GM12878 (cell line): ENCODE measurements around the gene PRSS8. TPM values are rescaled to one million over a fixed set of nuclear protein-coding genes. Genes with fewer than 3 reads are reported as not detected.

Experiments
- ATAC-seq: fragments of 200-7000 bp; cut with Tn5 transposase; 3 replicates; pipeline ENCODE4 v1.9.1; 2020; ENCODE audit warnings: mild to moderate bottlenecking, moderate library complexity
- BruUV-seq: library from RNA; stranded (reverse); fragments of 400-500 nt; replicated peaks from 2 replicates; lab custom pipeline; 2021; lab: Mats Ljungman, UMichigan
- CTCF ChIA-PET: fragments of 300-600 bp; sonication (Branson Sonifier 250); formaldehyde crosslinking; extraction: SDS; loops from one replicate; lab custom pipeline; 2021; ENCODE audit warnings: inconsistent platforms; lab: Yijun Ruan, JAX
- POLR2A ChIA-PET: fragments of 350-600 bp; formaldehyde crosslinking; extraction: SDS; loops from one replicate; lab custom pipeline; 2021; ENCODE audit warnings: inconsistent platforms; lab: Charles Lee
- RAD21 ChIA-PET: fragments of 300-600 bp; sonication (Branson Sonifier 250); formaldehyde crosslinking; loops from one replicate; lab custom pipeline; 2023; ENCODE audit warnings: antibody characterized with exemption; ENCODE audit not compliant: unreplicated experiment; lab: Charles Lee
- SMC1A ChIA-PET: fragments of 300-600 bp; sonication (Branson Sonifier 250); formaldehyde crosslinking; loops from one replicate; lab custom pipeline; 2023; ENCODE audit not compliant: unreplicated experiment, uncharacterized antibody; lab: Charles Lee
- DNase-seq: peaks from one replicate; pipeline ENCODE4 v3.0.0-alpha.2; 2011; ENCODE audit warnings: low read depth, low spot score
- FAIRE-seq: peaks from 3 replicates; lab custom pipeline; 2011; peaks lifted over from hg19 to GRCh38; lab: Jason Lieb, UNC
- H2AFZ ChIP-seq: 2 replicates; pipeline ENCODE4 v1.6.0; 2011; ENCODE audit warnings: low read depth, low read length, control low read depth; ENCODE audit not compliant: control insufficient read depth
- H3K27ac ChIP-seq: 2 replicates; pipeline ENCODE4 v1.5.1; 2011; ENCODE audit warnings: control low read depth; ENCODE audit not compliant: control insufficient read depth, insufficient read depth
- H3K27me3 ChIP-seq, 2 experiments: replicated peaks in 1 of 2; 2 replicates each; pipeline versions ENCODE4 v1.6.0 to v1.6.1; 2011; ENCODE audit warnings: low read length in 1 of 2; ENCODE audit not compliant: control insufficient read depth in 2 of 2, insufficient read depth in 2 of 2
- H3K36me3 ChIP-seq, 2 experiments: 2 replicates each; pipeline ENCODE4 v1.5.1; 2011; ENCODE audit warnings: low read length in 1 of 2; ENCODE audit not compliant: control insufficient read depth in 2 of 2, insufficient read depth in 2 of 2
- H3K4me1 ChIP-seq: 2 replicates; pipeline ENCODE4 v1.6.1; 2011; ENCODE audit warnings: mild to moderate bottlenecking, low read length, moderate library complexity, mixed read lengths; ENCODE audit not compliant: control insufficient read depth, insufficient read depth
- H3K4me2 ChIP-seq: 2 replicates; pipeline ENCODE4 v1.6.0; 2011; ENCODE audit warnings: control low read depth; ENCODE audit not compliant: control insufficient read depth, insufficient read depth
- H3K4me3 ChIP-seq: fragments of 200-600 bp; sonication (generic); 2 replicates; pipeline ENCODE4 v1.5.1; 2016
- H3K79me2 ChIP-seq: 2 replicates; pipeline ENCODE4 v1.6.0; 2011; ENCODE audit warnings: low read length; ENCODE audit not compliant: control insufficient read depth, insufficient read depth
- H3K9ac ChIP-seq: 2 replicates; pipeline ENCODE4 v1.8.0; 2011; ENCODE audit warnings: low read length, control low read depth, mixed read lengths; ENCODE audit not compliant: control insufficient read depth, insufficient read depth
- H3K9me3 ChIP-seq: replicated peaks from 3 replicates; pipeline ENCODE4 v1.5.1; 2011; ENCODE audit warnings: mild to moderate bottlenecking, low read length; ENCODE audit not compliant: control insufficient read depth, insufficient read depth
- H4K20me1 ChIP-seq: 2 replicates; pipeline ENCODE4 v1.6.0; 2011; ENCODE audit not compliant: control insufficient read depth, insufficient read depth
- ASH2L ChIP-seq: fragments of 300-600, 200-600 bp; sonication (generic); IDR thresholded peaks from 2 replicates; pipeline ENCODE4 v1.6.1; 2017; ENCODE audit warnings: low read depth, mild to moderate bottlenecking, borderline replicate concordance
- CREM ChIP-seq: IDR thresholded peaks from 2 replicates; pipeline ENCODE4 v1.6.1; 2014; ENCODE audit warnings: antibody characterized with exemption, low read depth
- EGR1 ChIP-seq, 2 experiments: IDR thresholded peaks; 1 replicate in 1 of 2; 2 replicates in 1 of 2; pipeline ENCODE4 v1.6.1; 2011 to 2012; ENCODE audit warnings: low read depth in 2 of 2, low read length in 2 of 2, borderline replicate concordance in 1 of 2, mild to moderate bottlenecking in 1 of 2, moderate library complexity in 1 of 2
- IKZF1 ChIP-seq: fragments of 450-650 bp; conservative IDR thresholded peaks from 2 replicates; pipeline ENCODE4 v1.6.1; 2017; ENCODE audit warnings: antibody characterized with exemption, mild to moderate bottlenecking
- KAT2A ChIP-seq: conservative IDR thresholded peaks from 2 replicates; pipeline ENCODE4 v1.6.1; 2011; ENCODE audit warnings: low read depth, low read length; ENCODE audit not compliant: control insufficient read depth
- MYC ChIP-seq: IDR thresholded peaks from 2 replicates; pipeline ENCODE4 v1.6.1; 2011; ENCODE audit warnings: mild to moderate bottlenecking, low read length, moderate library complexity, inconsistent platforms; ENCODE audit not compliant: insufficient read depth, insufficient replicate concordance, insufficient read length, severe bottlenecking
- NR2C2 ChIP-seq: IDR thresholded peaks from 2 replicates; pipeline ENCODE4 v1.6.1; 2011; ENCODE audit warnings: borderline replicate concordance, low read depth; ENCODE audit not compliant: control insufficient read depth, insufficient read length
- NRF1 ChIP-seq: conservative IDR thresholded peaks from 2 replicates; pipeline ENCODE4 v1.6.1; 2011; ENCODE audit warnings: mild to moderate bottlenecking, low read depth, low read length, improper control_type of control experiment
- POLR2AphosphoS5 ChIP-seq: IDR thresholded peaks from 2 replicates; pipeline ENCODE4 v1.6.1; 2011; ENCODE audit warnings: mild to moderate bottlenecking, low read length, inconsistent platforms
- RCOR1 ChIP-seq: conservative IDR thresholded peaks from 2 replicates; pipeline ENCODE4 v1.6.1; 2012; ENCODE audit warnings: low read depth, low read length, improper control_type of control experiment
- SIN3A ChIP-seq: IDR thresholded peaks from 2 replicates; pipeline ENCODE4 v1.6.1; 2012; ENCODE audit warnings: low read depth, low read length, improper control_type of control experiment
- SIX5 ChIP-seq: IDR thresholded peaks from 2 replicates; pipeline ENCODE4 v1.6.1; 2011; ENCODE audit warnings: mild to moderate bottlenecking, low read depth, low read length, moderate library complexity; ENCODE audit not compliant: severe bottlenecking
- SPI1 ChIP-seq: IDR thresholded peaks from 2 replicates; pipeline ENCODE4 v1.6.1; 2011; ENCODE audit warnings: low read depth, mild to moderate bottlenecking, low read length, moderate library complexity, borderline replicate concordance; ENCODE audit not compliant: insufficient read depth
- SREBF2 ChIP-seq: IDR thresholded peaks from 2 replicates; pipeline ENCODE4 v1.6.1; 2012; ENCODE audit warnings: mild to moderate bottlenecking, low read length
- TCF12 ChIP-seq: IDR thresholded peaks from 2 replicates; pipeline ENCODE4 v1.6.1; 2011; ENCODE audit warnings: low read depth, mild to moderate bottlenecking, low read length
- ZNF622 ChIP-seq: fragments of 450-650 bp; IDR thresholded peaks from 2 replicates; pipeline ENCODE4 v1.6.1; 2017; ENCODE audit warnings: mild to moderate bottlenecking, inconsistent platforms
- WGBS: methylation state at CpG from one replicate; pipeline ENCODE4 v1.1.6; 2016; ENCODE audit warnings: low lambda C conversion rate; ENCODE audit not compliant: insufficient replicate concordance, insufficient coverage; ENCODE audit errors: missing lambda C conversion rate; 5-methylcytosine and 5-hydroxymethylcytosine counted together
- in situ Hi-C: fragments of 300-500 bp; cut with MboI; formaldehyde crosslinking; loops from 9 replicates; pipeline ENCODE4 v1.14.3; 2018; ENCODE audit warnings: mixed read lengths
- intact Hi-C: fragments of 100-400 bp; cut with micrococcal nuclease; formaldehyde crosslinking; loops from one replicate; pipeline ENCODE4 v1.14.2; 2022; ENCODE audit not compliant: unreplicated experiment
- polyA plus RNA-seq, 11 experiments: library from polyadenylated mRNA; depleted of rRNA in 4 of 11; unstranded in 6 of 11; stranded (reverse) in 5 of 11; fragments of >200 nt; fragmentation: Nextera tagmentation in 4 of 11; fragmentation: Illumina TruSeq in 1 of 11; extraction: Ambion mirVana in 4 of 11; extraction: Trizol in 1 of 11; gene quantifications; 1 replicate in 1 of 11; 2 replicates in 10 of 11; pipeline versions ENCODE4 v1.2.1 to v1.2.3, GENCODE V29; 2011 to 2016; ENCODE audit warnings: inconsistent platforms in 2 of 11, missing spikeins in 2 of 11, low read depth in 1 of 11
- total RNA-seq, 4 experiments: library from RNA; depleted of rRNA in 3 of 4; stranded (reverse); fragments of >200 nt in 3 of 4; fragmentation: Illumina TruSeq in 1 of 4; extraction: Trizol in 1 of 4; gene quantifications; 2 replicates each; pipeline versions ENCODE4 v1.2.1 to v1.2.3, GENCODE V29; 2013 to 2021
- TF ChIP-seq, protein P1 (sequence below): fragments of 450-650 bp; IDR thresholded peaks from 2 replicates; pipeline ENCODE4 v1.6.1; 2014; ENCODE audit warnings: mild to moderate bottlenecking
- TF ChIP-seq, protein P2 (sequence below): fragments of 150-350 bp; IDR thresholded peaks from 2 replicates; pipeline ENCODE4 v1.6.1; 2016; ENCODE audit warnings: low read depth, low read length
- TF ChIP-seq, protein P3 (sequence below): IDR thresholded peaks from 2 replicates; pipeline ENCODE4 v1.6.1; 2012; ENCODE audit warnings: low read depth, low read length, improper control_type of control experiment

The PRSS8 gene
- total and polyA plus RNA-seq, 10 of the 15 experiments (the other 5 are each of a cell fraction or from before 2014, with no cell fraction given) = 0.33 to 0.58 TPM; not detected in 8

DNA sequence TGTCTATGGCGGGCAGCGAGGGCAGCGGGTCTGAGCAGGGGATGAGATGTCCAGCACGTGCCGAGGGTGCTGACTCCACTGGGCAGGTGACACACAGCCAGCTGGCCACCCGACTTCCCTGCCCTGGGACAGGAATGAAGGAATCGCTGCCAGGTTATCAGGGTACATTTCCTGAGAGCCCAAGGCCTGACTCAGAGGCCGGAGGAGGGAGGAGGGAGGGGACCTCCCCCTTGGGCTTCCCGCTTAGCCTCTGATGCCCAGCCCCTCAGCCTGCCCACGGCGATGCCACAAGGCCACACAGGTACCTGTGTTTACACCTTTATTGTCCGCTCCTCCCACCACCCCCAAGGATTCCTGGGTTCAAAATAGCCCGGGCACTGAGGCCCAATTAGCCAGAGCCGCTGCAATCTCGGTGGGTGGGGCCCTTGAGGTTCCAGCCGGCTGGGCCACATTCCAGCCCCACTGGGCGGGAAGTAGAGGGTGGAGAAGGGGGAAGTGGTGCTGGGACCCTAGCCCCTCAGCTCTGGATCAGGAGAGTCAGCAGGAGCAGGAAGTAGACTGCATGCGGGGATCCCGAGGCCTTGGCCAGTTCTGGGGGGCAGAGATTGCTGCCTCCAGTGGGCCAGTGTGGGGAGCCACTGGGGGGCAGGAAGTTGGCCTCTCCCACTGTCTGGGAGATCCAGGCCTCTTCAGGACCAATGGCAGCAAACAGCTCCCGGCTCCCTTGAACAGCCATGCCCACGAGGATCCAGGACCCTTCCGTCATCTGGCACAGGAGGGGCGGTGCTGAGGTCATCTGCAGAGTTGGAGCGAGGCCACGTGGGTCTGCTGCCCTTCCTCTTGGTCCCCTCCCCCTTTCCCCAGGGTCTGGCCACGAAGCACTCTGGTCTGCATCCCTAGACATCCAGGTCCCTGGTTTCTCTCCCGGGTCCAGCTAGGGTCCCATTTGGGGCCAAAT, 3.4 kb upstream of the PRSS8 start:
- no peak overlapping the region for H3K4me2 ChIP-seq
- no peak overlapping the region for H2AFZ ChIP-seq
- POLR2A ChIA-PET = interaction anchor here (0.7 kb wide), 1 partner anchor 144 kb away, joined by 6 read pairs; no protein-coding TSS in a partner anchor
- no peaks in the 10 kb centered on the region for H3K27me3 ChIP-seq
- ATAC-seq = no peak
- H3K4me1 ChIP-seq = peaks cover 9% of the 10 kb centered on the region
- CTCF ChIA-PET = interaction anchor here (1.2 kb wide), 1 partner anchor 185 kb away, joined by 3 read pairs; no protein-coding TSS in a partner anchor
- no peak overlapping the region for H3K4me3 ChIP-seq
- RAD21 ChIA-PET = no interaction called here
- H4K20me1 ChIP-seq = no peaks in the 10 kb centered on the region
- no peaks in the 10 kb centered on the region for H3K79me2 ChIP-seq
- SMC1A ChIA-PET = no interaction called here
- no peak overlapping the region for H3K27ac ChIP-seq
- no peak for FAIRE-seq
- no peak overlapping the region for H3K9ac ChIP-seq
- intact Hi-C loops (no loop called here), in situ Hi-C loops (no loop called here)
- no TSS peak for BruUV-seq
- WGBS = 55% methylated on average over 26 of the region's 27 CpGs
- H3K36me3 ChIP-seq = no peaks in the 10 kb centered on the region
- H3K9me3 ChIP-seq = no peaks in the 10 kb centered on the region
- DNase-seq = no peak
- TF ChIP-seq ASH2L (no peak), SREBF2 (no peak), KAT2A (no peak), IKZF1 (no peak), ZNF622 (no peak), EGR1 (IDR thresholded peaks at IDR 0.05; ENCODE audit: borderline replicate concordance in 1 of 2, low read depth in 2 of 2, low read length in 2 of 2) (no peak), CREM (no peak), RCOR1 (no peak), POLR2AphosphoS5 (no peak), SIX5 (no peak), NRF1 (no peak), SPI1 (no peak), NR2C2 (no peak), MYC (no peak), TCF12 (no peak), SIN3A (no peak)
- TF ChIP-seq, protein P1, sequence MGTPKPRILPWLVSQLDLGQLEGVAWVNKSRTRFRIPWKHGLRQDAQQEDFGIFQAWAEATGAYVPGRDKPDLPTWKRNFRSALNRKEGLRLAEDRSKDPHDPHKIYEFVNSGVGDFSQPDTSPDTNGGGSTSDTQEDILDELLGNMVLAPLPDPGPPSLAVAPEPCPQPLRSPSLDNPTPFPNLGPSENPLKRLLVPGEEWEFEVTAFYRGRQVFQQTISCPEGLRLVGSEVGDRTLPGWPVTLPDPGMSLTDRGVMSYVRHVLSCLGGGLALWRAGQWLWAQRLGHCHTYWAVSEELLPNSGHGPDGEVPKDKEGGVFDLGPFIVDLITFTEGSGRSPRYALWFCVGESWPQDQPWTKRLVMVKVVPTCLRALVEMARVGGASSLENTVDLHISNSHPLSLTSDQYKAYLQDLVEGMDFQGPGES = no peak
- TF ChIP-seq, protein P2, sequence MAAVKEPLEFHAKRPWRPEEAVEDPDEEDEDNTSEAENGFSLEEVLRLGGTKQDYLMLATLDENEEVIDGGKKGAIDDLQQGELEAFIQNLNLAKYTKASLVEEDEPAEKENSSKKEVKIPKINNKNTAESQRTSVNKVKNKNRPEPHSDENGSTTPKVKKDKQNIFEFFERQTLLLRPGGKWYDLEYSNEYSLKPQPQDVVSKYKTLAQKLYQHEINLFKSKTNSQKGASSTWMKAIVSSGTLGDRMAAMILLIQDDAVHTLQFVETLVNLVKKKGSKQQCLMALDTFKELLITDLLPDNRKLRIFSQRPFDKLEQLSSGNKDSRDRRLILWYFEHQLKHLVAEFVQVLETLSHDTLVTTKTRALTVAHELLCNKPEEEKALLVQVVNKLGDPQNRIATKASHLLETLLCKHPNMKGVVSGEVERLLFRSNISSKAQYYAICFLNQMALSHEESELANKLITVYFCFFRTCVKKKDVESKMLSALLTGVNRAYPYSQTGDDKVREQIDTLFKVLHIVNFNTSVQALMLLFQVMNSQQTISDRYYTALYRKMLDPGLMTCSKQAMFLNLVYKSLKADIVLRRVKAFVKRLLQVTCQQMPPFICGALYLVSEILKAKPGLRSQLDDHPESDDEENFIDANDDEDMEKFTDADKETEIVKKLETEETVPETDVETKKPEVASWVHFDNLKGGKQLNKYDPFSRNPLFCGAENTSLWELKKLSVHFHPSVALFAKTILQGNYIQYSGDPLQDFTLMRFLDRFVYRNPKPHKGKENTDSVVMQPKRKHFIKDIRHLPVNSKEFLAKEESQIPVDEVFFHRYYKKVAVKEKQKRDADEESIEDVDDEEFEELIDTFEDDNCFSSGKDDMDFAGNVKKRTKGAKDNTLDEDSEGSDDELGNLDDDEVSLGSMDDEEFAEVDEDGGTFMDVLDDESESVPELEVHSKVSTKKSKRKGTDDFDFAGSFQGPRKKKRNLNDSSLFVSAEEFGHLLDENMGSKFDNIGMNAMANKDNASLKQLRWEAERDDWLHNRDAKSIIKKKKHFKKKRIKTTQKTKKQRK = no peak
- TF ChIP-seq, protein P3, sequence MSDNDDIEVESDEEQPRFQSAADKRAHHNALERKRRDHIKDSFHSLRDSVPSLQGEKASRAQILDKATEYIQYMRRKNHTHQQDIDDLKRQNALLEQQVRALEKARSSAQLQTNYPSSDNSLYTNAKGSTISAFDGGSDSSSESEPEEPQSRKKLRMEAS = no peak
